Parietal lobe (tissue), 2 donors: ENCODE results near the gene ZFX. TPM values are rescaled to one million over a fixed set of nuclear protein-coding genes. Genes with fewer than 3 reads are reported as not detected.

Experiments
- small RNA-seq: library from RNA; depleted of rRNA; stranded (forward); fragments of <200 nt; gene quantifications from one replicate; pipeline ENCODE3, GENCODE V24; 2014; ENCODE audit warnings: low replicate concordance
- total RNA-seq: library from RNA; depleted of rRNA; stranded (reverse); fragments of >200 nt; gene quantifications from one replicate; pipeline ENCODE4 v1.2.3, GENCODE V29; 2014

ZFX gene
- total RNA-seq, result 48.8 TPM

GRCh38 chrX:24149351-24150050 lies at the start of gene ZFX:
TSS of gene ZFX (plus strand) at chrX:24149729. CDS start at chrX:24172743, 23,014 bp downstream.

Small RNA genes lying within 50 kb of the gene (small RNA-seq; reads per million reads assigned to genes)
- gene RF00263, result not detected

Other genes starting within 250 kb of the ZFX start
- gene APOO, start 241.8 kb upstream of the ZFX start, total RNA-seq, result 32.9 TPM
- not detected for gene CXorf58, start 241.7 kb upstream of the ZFX start, total RNA-seq
- gene KLHL15, start 122.5 kb upstream of the ZFX start, total RNA-seq, result 26.6 TPM
- gene EIF2S3, start 94.8 kb upstream of the ZFX start, total RNA-seq, result 142 TPM
- gene SUPT20HL2, start 164.3 kb downstream of the ZFX start, total RNA-seq, result not detected
- not detected for gene SUPT20HL1, start 210.9 kb downstream of the ZFX start, total RNA-seq